Mesendoderm (in vitro differentiated cells): Measurements from ENCODE around the gene OLFM1.

ENCODE experiments used
- DNase-seq: peaks from one replicate; pipeline ENCODE4 v3.0.0; 2013
- H2AK5ac ChIP-seq: 2 replicates; pipeline ENCODE4 v1.6.1; 2013; ENCODE audit warnings: low read length, inconsistent platforms
- H2BK120ac ChIP-seq: 2 replicates; pipeline ENCODE4 v1.6.1; 2013; ENCODE audit warnings: low read depth, mild to moderate bottlenecking, low read length, moderate library complexity, mixed read lengths
- H2BK15ac ChIP-seq: replicated peaks from 2 replicates; pipeline ENCODE4 v1.6.1; 2013; ENCODE audit warnings: low read depth, mild to moderate bottlenecking, moderate library complexity
- H2BK5ac ChIP-seq: 2 replicates; pipeline ENCODE4 v1.6.1; 2013; ENCODE audit warnings: low read length, inconsistent platforms
- H3K18ac ChIP-seq: 2 replicates; pipeline ENCODE4 v1.6.1; 2013; ENCODE audit warnings: mild to moderate bottlenecking, low read length, mixed read lengths
- H3K23ac ChIP-seq: one replicate; pipeline ENCODE4 v1.6.1; 2013; ENCODE audit warnings: low read length
- H3K27ac ChIP-seq: 2 replicates; pipeline ENCODE4 v1.5.1; 2013; ENCODE audit warnings: low read depth, mild to moderate bottlenecking, inconsistent platforms, low read length, moderate library complexity
- H3K27me3 ChIP-seq: 2 replicates; pipeline ENCODE4 v1.6.1; 2013; ENCODE audit warnings: low read length, control low read depth, mild to moderate bottlenecking, inconsistent platforms; ENCODE audit not compliant: insufficient read depth, poor library complexity
- H3K36me3 ChIP-seq: 2 replicates; pipeline ENCODE4 v1.6.1; 2013; ENCODE audit warnings: low read length, inconsistent platforms; ENCODE audit not compliant: control insufficient read depth, insufficient read depth
- H3K4ac ChIP-seq: one replicate; pipeline ENCODE4 v1.6.1; 2013; ENCODE audit warnings: low read depth, mild to moderate bottlenecking, low read length, moderate library complexity
- H3K4me1 ChIP-seq: 2 replicates; pipeline ENCODE4 v1.6.1; 2013; ENCODE audit warnings: low read depth, low read length, inconsistent platforms; ENCODE audit not compliant: control insufficient read depth
- H3K4me2 ChIP-seq: 2 replicates; pipeline ENCODE4 v1.6.1; 2013; ENCODE audit warnings: low read length
- H3K4me3 ChIP-seq: 2 replicates; pipeline ENCODE4 v1.5.1; 2013; ENCODE audit warnings: mild to moderate bottlenecking, low read length
- H3K56ac ChIP-seq: one replicate; pipeline ENCODE4 v1.6.1; 2013; ENCODE audit warnings: low read length
- H3K79me1 ChIP-seq: 2 replicates; pipeline ENCODE4 v1.6.1; 2013; ENCODE audit warnings: low read length, inconsistent platforms
- H3K79me2 ChIP-seq: 2 replicates; pipeline ENCODE4 v1.6.1; 2013; ENCODE audit warnings: mild to moderate bottlenecking, low read length; ENCODE audit not compliant: control insufficient read depth, insufficient read depth
- H3K9ac ChIP-seq: 2 replicates; pipeline ENCODE4 v1.6.1; 2013; ENCODE audit warnings: low read length, inconsistent platforms
- H4K5ac ChIP-seq: one replicate; pipeline ENCODE4 v1.6.1; 2013; ENCODE audit warnings: low read length
- H4K8ac ChIP-seq: one replicate; pipeline ENCODE4 v1.6.1; 2013; ENCODE audit warnings: low read depth, mild to moderate bottlenecking, control low read depth, low read length, moderate library complexity
- WGBS: extraction: QIAGEN DNeasy Blood & Tissue Kit; methylation state at CpG from one replicate; pipeline ENCODE4 v1.1.7; 2013; ENCODE audit warnings: low lambda C conversion rate, missing lambda C conversion rate; ENCODE audit not compliant: insufficient coverage; ENCODE audit errors: extremely low coverage; 5-methylcytosine and 5-hydroxymethylcytosine counted together

Gene OLFM1

DNA sequence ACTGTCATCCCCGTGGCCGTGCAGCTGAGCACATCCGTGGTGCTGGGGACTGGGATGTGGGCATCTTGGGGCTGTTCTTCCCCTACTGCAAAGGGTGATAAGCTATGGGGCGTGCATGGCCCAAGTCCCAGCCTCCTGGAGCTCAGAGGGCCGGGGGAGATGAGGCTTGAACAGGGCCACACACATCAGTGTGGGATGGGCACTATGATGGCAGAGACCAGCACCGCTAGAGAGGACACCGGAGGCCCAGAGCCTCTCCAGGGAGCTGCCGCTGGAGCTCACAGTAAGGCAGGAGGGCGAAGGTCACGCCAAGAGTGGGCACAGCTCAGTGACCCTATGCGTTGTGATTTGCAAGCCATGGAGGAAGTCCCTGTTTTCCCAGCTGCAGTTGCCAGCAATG lies 63.5 kb downstream of the OLFM1 start:
- H3K27ac ChIP-seq, result no peak overlapping the region
- H3K4me3 ChIP-seq, result no peak overlapping the region
- H3K27me3 ChIP-seq, result no peaks in the 10 kb centered on the region
- WGBS, result no CpG with 5 or more reads among the region's 11 CpGs
- no peak overlapping the region for H2BK120ac ChIP-seq
- no peak overlapping the region for H2BK5ac ChIP-seq
- DNase-seq, result no peak
- H3K79me2 ChIP-seq, result no peaks in the 10 kb centered on the region
- no peak overlapping the region for H3K56ac ChIP-seq
- peaks cover 9% of the 10 kb centered on the region for H3K4me1 ChIP-seq
- no peak overlapping the region for H3K9ac ChIP-seq
- H3K4me2 ChIP-seq, result no peak overlapping the region
- no peak overlapping the region for H3K4ac ChIP-seq
- H3K36me3 ChIP-seq, result no peaks in the 10 kb centered on the region
- H3K18ac ChIP-seq, result no peak overlapping the region
- H3K79me1 ChIP-seq, result no peaks in the 10 kb centered on the region
- H2BK15ac ChIP-seq, result no peak overlapping the region
- H4K5ac ChIP-seq, result no peak overlapping the region
- no peak overlapping the region for H3K23ac ChIP-seq
- no peak overlapping the region for H4K8ac ChIP-seq
- no peak overlapping the region for H2AK5ac ChIP-seq

DNA sequence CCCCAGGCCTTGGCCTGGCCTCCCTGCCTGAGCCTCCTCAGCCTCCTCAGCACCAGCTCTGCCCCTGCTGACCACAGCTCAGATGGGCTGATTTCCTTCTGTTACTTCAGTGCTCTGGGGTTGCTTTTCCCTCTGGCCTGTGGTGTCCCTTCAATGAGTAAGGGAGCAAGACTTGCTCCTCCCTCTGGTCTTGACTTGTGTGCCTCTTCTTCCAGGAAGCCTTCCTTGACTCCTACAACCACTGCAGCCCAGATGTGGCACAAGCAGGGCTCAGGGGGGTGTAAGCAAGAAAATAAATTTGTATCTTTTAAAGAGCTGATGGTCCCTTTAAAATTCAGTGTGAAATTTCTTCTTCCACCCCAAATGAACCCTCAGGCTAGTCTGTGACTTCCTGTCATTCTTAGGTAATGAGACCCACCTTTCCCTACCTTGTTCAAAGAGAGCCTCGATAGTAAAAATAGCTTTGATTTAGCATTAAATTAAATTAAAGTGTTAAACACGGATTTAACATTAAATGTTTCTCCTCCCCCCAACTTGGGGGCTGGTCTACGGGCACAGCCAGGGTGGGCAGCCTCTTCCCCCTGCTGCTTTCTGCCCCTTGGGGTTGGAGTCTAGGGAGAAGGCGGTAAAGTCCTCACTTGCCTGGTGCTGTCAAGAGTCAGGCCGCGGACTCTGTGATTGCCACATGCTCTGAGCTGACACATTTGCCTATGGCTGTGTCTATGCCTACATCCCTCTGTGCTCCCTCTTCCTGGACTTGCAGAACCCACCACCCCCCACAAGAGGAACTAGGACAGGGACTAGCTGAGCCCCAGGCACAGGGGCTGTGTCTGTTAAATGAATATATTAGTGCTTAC lies 64.5 kb downstream of the OLFM1 start:
- peak overlapping the region; percentile 59 for H3K56ac ChIP-seq
- H3K27ac ChIP-seq, result no peak overlapping the region
- peak overlapping the region; percentile 31 for H2BK5ac ChIP-seq
- H3K9ac ChIP-seq, result no peak overlapping the region
- H2BK120ac ChIP-seq, result no peak overlapping the region
- no peaks in the 10 kb centered on the region for H3K79me2 ChIP-seq
- H3K79me1 ChIP-seq, result no peaks in the 10 kb centered on the region
- no peak overlapping the region for H2AK5ac ChIP-seq
- peak; percentile 54 for DNase-seq
- no peaks in the 10 kb centered on the region for H3K36me3 ChIP-seq
- H4K8ac ChIP-seq, result no peak overlapping the region
- peaks cover 9% of the 10 kb centered on the region for H3K4me1 ChIP-seq
- no peaks in the 10 kb centered on the region for H3K27me3 ChIP-seq
- no peak overlapping the region for H3K4me2 ChIP-seq
- H3K4ac ChIP-seq, result no peak overlapping the region
- no peak overlapping the region for H3K23ac ChIP-seq
- H2BK15ac ChIP-seq, result no peak overlapping the region
- H3K4me3 ChIP-seq, result no peak overlapping the region
- no peak overlapping the region for H3K18ac ChIP-seq
- WGBS, result no CpG with 5 or more reads among the region's 6 CpGs
- no peak overlapping the region for H4K5ac ChIP-seq

DNA sequence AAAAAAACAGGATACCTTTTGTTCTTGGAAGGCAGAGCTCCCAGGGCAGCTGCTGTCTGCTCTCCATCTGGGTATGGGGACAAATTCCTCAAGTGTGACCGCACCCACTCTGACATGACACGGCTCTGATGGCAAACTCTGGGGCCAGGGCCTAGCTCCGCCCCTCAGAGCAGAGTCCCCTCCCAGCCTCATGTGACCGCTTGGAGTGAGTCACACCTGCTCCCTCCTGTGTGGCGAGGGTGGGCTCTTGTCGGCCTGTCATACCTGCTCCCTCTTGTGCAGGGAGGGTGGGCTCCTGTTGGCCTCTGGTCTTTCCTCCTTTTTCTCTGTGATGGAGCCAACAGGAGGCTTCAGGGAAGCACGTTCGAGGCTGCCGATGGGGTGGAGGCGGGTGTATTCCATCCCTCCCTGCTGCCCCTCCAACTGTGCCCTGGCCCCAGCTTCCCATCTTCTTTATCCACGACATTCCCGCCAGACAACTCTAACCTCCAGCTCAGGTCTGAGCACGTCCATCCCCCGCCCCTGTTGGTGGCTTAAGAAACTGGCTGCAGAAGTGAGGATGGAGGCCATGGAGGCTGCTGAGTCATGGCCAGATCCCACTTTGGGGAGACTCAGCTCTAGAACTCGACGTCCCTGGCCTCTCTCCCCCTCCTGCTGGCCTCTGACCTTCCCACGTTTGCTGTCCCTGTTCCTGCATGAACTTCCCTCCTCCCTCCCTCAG lies 65.3 kb downstream of the OLFM1 start:
- Histone ChIP-seq H3K36me3 (no peaks in the 10 kb centered on the region), H3K18ac (no peak overlapping the region), H2BK120ac (no peak overlapping the region), H3K27me3 (no peaks in the 10 kb centered on the region), H3K79me1 (no peaks in the 10 kb centered on the region), H3K56ac (peak overlapping the region; percentile 59), H4K8ac (no peak overlapping the region), H3K4ac (no peak overlapping the region), H3K23ac (no peak overlapping the region), H2AK5ac (no peak overlapping the region), H2BK15ac (no peak overlapping the region), H3K4me2 (no peak overlapping the region), H4K5ac (no peak overlapping the region), H3K79me2 (no peaks in the 10 kb centered on the region), H3K9ac (no peak overlapping the region), H3K4me3 (no peak overlapping the region), H2BK5ac (no peak overlapping the region), H3K27ac (no peak overlapping the region), H3K4me1 (peaks cover 9% of the 10 kb centered on the region)
- WGBS, result no CpG with 5 or more reads among the region's 17 CpGs
- DNase-seq, result peak; percentile 95

DNA sequence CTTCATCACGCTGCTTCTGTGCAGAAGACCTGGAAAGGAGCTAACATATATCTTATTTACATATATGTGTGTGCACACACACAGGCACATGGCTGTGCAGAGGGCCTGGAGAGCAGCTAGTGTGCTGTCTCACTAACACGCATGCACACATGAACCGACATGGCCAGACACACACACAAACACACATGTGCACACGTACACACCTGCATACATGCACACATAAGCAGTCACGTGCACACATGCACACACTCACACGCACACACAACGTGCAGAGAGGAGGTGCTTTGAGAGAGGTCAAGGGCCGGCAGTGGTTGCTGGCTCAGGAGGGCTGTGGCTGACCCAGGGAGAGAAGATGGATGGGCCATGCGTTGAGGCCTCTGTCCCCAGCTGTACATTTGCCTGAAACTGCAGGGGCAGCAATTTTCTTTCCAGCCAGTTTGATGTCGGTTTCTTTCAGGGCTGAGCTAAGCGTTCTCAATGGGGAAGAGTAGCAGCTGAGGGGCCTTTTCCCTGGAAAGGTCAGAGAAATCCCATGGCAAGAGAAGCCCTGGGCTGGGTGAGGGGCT lies 66.7 kb downstream of the OLFM1 start:
- H3K27ac ChIP-seq, result no peak overlapping the region
- H3K56ac ChIP-seq, result no peak overlapping the region
- no peaks in the 10 kb centered on the region for H3K36me3 ChIP-seq
- H3K4me1 ChIP-seq, result peaks cover 9% of the 10 kb centered on the region
- no peak overlapping the region for H3K4ac ChIP-seq
- no peak overlapping the region for H2BK120ac ChIP-seq
- no peak overlapping the region for H2BK5ac ChIP-seq
- no peak overlapping the region for H3K4me3 ChIP-seq
- H3K23ac ChIP-seq, result no peak overlapping the region
- H2AK5ac ChIP-seq, result no peak overlapping the region
- no peak overlapping the region for H3K4me2 ChIP-seq
- no peaks in the 10 kb centered on the region for H3K79me1 ChIP-seq
- no peaks in the 10 kb centered on the region for H3K79me2 ChIP-seq
- H3K9ac ChIP-seq, result no peak overlapping the region
- WGBS, result no CpG with 5 or more reads among the region's 11 CpGs
- H2BK15ac ChIP-seq, result no peak overlapping the region
- H4K5ac ChIP-seq, result no peak overlapping the region
- no peak overlapping the region for H3K18ac ChIP-seq
- DNase-seq, result no peak
- H3K27me3 ChIP-seq, result no peaks in the 10 kb centered on the region
- H4K8ac ChIP-seq, result no peak overlapping the region

DNA sequence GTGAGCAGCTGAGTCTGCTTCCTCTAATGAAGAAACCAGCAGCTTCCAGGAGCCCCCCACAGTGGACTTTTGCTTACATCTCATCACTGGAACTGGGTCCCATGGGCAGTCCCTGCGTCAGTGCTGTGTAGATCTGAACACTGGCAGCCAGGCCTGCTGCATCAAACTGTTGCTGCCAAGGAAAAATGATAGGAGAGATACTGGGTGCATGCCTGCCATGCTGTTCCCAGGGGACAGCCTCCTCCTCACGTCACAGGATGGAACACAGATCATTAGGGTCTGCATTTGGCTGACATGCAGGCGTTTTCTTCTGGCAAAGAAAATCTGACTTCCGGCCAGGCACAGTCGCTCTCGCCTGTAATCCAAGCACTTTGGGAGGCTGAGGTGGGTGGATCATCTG lies 67.9 kb downstream of the OLFM1 start:
- no peak for DNase-seq
- Histone ChIP-seq H3K4ac (no peak overlapping the region), H3K79me2 (no peaks in the 10 kb centered on the region), H3K18ac (no peak overlapping the region), H3K4me1 (peaks cover 9% of the 10 kb centered on the region), H2BK120ac (no peak overlapping the region), H3K56ac (no peak overlapping the region), H2BK5ac (no peak overlapping the region), H3K36me3 (no peaks in the 10 kb centered on the region), H3K9ac (no peak overlapping the region), H3K23ac (no peak overlapping the region), H3K27ac (no peak overlapping the region), H4K5ac (no peak overlapping the region), H4K8ac (no peak overlapping the region), H2BK15ac (no peak overlapping the region), H3K4me2 (no peak overlapping the region), H3K79me1 (no peaks in the 10 kb centered on the region), H3K27me3 (no peaks in the 10 kb centered on the region), H3K4me3 (no peak overlapping the region), H2AK5ac (no peak overlapping the region)
- no CpG with 5 or more reads among the region's 6 CpGs for WGBS
